ENCODE data around the gene ZSCAN32.

The ZSCAN32 gene

DNA sequence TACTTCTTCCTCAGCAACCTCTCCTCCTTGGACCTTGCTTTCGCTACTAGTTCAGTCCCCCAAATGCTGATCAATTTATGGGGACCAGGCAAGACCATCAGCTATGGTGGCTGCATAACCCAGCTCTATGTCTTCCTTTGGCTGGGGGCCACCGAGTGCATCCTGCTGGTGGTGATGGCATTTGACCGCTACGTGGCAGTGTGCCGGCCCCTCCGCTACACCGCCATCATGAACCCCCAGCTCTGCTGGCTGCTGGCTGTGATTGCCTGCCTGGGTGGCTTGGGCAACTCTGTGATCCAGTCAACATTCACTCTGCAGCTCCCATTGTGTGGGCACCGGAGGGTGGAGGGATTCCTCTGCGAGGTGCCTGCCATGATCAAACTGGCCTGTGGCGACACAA lies 44.7 kb downstream of the ZSCAN32 start:
- no peak for DNase-seq (ENCODE audit: low spot score)

- no peak for DNase-seq (ENCODE audit: low spot score)
Measured at GRCh38 chr16:3355589-3355988, 45.2 kb downstream of the ZSCAN32 start, which contains the start of gene OR2C1. OR2C1 (plus strand) TSS chr16:3355889; CDS start chr16:3355941, 52 bp downstream.

DNA sequence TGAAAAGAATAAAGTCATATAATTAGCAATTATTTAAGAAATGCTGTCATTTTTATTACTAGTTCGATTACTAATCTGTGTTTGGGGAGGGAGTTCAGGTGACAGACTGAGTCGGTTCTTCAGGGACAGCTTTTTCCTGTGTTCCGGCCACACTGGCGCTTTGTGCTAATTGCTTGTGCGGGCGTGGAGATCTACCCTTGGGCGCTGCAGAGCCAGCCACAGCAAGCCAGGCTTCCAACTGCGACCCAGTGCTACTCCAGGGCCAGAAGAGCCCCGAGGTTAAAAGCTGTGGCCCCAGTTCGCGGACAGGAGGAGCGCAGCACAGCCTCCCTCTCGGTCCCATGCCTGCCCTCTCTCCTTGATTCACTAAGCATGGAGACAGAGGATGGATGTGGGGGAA lies 51.6 kb downstream of the ZSCAN32 start:
- DNase-seq (ENCODE audit: low spot score): no peak

DNA sequence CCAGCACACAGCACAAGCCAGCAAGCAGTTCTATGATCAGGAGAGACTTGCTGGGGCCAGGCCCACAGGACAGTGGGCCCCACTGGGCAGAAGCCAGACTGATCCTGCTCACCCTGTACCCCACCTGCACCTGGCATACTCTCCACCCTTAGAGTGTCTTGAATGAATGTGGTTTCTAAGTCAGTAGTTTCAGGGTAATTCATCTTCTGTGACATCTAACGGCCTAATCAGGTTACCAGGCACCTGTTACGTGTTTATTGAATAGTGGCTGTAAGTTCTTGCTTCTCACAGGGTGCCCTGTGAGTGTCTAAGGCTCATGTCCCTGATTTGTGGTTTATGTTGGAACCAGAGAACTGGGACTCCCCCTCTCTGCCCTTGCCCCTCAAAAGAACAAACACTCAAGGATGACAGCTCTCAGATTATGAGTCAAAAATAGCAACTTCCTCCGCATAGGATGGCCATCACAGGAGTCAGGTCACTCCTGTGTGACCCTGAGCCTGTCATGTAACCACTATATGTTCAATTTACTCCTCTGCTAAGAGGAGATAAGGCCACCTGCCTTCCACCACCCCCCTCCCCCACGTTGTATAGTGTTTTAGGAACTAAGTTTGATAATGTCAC lies 52.1 kb downstream of the ZSCAN32 start:
- DNase-seq (ENCODE audit: low spot score): no peak

DNA sequence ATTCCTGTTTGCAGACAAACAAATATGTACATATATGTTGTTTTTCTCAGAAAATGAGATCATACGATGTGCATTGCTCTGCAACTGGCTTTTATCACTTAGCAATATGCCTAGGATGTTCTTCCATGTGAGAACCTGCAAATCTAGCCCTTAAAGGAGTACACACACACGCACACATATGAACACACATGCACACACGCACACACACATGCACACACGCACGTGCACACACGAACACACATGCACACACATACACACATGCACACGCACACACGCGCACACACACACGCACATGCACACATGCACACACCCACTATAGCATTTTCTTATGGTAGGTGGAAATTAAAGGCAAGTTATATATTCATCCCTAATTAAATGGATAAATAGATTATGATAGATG lies 53.2 kb downstream of the ZSCAN32 start:
- no peak for DNase-seq (ENCODE audit: low spot score)

DNA sequence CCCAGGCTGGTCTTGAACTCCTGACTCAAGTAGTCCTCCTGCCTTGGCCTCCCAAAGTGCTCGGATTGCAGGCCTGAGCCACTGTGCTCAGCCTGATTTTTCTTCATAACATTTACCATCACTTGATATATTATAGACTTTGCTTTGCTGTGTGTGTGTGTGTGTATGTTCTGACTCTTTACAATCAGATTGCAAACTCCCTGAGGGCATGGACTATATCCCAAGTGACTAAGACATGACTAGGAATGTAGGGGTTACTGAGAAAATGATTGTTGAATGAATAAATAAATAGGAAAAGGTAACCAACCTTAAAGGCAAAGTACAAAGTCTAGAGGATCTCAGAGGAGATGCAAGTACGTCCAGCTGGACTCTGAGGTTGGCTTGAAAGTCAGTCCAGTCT lies 54.8 kb downstream of the ZSCAN32 start:
- no peak for DNase-seq (ENCODE audit: low spot score)

Measured in pons (tissue), 1 donor.